ENCODE results near the gene FZD7.

DNA sequence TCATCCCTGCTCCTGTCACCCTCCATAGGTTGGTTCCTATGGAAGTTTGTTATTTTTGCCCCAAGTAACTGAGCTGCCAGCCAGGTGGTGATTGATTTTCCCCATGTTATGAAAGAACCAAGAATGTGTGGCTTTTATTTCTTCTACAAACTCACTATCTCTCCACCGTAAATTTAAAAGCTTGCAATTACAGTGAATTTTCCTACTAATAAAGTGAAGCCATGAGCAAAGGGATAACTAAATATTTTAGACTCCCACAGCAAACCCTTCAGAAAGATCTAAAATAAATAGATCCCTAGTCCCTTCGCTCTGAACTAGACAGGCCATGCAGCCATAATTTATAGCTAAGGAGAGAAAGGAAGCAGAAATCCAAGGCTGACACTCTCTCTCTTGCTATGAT is 33.2 kb downstream of the FZD7 start:
- no peak for TF ChIP-seq POLR2A (IDR thresholded peaks at IDR 0.05)
- TF ChIP-seq, protein P1, sequence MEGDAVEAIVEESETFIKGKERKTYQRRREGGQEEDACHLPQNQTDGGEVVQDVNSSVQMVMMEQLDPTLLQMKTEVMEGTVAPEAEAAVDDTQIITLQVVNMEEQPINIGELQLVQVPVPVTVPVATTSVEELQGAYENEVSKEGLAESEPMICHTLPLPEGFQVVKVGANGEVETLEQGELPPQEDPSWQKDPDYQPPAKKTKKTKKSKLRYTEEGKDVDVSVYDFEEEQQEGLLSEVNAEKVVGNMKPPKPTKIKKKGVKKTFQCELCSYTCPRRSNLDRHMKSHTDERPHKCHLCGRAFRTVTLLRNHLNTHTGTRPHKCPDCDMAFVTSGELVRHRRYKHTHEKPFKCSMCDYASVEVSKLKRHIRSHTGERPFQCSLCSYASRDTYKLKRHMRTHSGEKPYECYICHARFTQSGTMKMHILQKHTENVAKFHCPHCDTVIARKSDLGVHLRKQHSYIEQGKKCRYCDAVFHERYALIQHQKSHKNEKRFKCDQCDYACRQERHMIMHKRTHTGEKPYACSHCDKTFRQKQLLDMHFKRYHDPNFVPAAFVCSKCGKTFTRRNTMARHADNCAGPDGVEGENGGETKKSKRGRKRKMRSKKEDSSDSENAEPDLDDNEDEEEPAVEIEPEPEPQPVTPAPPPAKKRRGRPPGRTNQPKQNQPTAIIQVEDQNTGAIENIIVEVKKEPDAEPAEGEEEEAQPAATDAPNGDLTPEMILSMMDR (IDR thresholded peaks at IDR 0.05): no peak
